GM12878 (cell line): ENCODE results near the gene ERCC1. TPM values are rescaled to one million over a fixed set of nuclear protein-coding genes. Genes with fewer than 3 reads are reported as not detected.

ENCODE experiments used
- ASH2L ChIP-seq: fragments of 300-600, 200-600 bp; sonication (generic); IDR thresholded peaks from 2 replicates; pipeline ENCODE4 v1.6.1; 2017; ENCODE audit warnings: low read depth, mild to moderate bottlenecking, borderline replicate concordance
- CBX3 ChIP-seq: fragments of 200-600 bp; sonication (generic); IDR thresholded peaks from 2 replicates; pipeline ENCODE4 v1.6.1; 2016; ENCODE audit warnings: low read depth, borderline replicate concordance
- CREB1 ChIP-seq: IDR thresholded peaks from 2 replicates; pipeline ENCODE4 v1.6.1; 2012; ENCODE audit warnings: low read depth, mild to moderate bottlenecking, inconsistent platforms
- E2F8 ChIP-seq: fragments of 450-650 bp; IDR thresholded peaks from 2 replicates; pipeline ENCODE4 v1.6.1; 2018; ENCODE audit warnings: mild to moderate bottlenecking, low read depth, moderate library complexity; ENCODE audit not compliant: partially characterized antibody
- ETV6 ChIP-seq, 2 experiments: fragments of 450-650 bp in 1 of 2; IDR thresholded peaks in 1 of 2; conservative IDR thresholded peaks in 1 of 2; 2 replicates each; pipeline ENCODE4 v1.6.1; 2014; ENCODE audit warnings: antibody characterized with exemption in 1 of 2, borderline replicate concordance in 1 of 2, low read depth in 1 of 2, mild to moderate bottlenecking in 1 of 2, moderate library complexity in 1 of 2
- EZH2 ChIP-seq: IDR thresholded peaks from 2 replicates; pipeline ENCODE4 v1.6.1; 2012; ENCODE audit warnings: low read depth, mild to moderate bottlenecking, control low read depth, inconsistent platforms, low read length, borderline replicate concordance; ENCODE audit not compliant: control insufficient read depth
- FOS ChIP-seq: IDR thresholded peaks from 3 replicates; pipeline ENCODE4 v1.6.1; 2011; ENCODE audit warnings: borderline replicate concordance; ENCODE audit not compliant: insufficient read length; ENCODE audit errors: extremely low read depth
- MEF2B ChIP-seq: fragments of 450-650 bp; IDR thresholded peaks from 2 replicates; pipeline ENCODE4 v1.6.1; 2018; ENCODE audit warnings: mild to moderate bottlenecking, moderate library complexity; ENCODE audit not compliant: partially characterized antibody, poor library complexity, severe bottlenecking
- MLLT1 ChIP-seq: fragments of 450-650 bp; IDR thresholded peaks from 2 replicates; pipeline ENCODE4 v1.6.1; 2016; ENCODE audit warnings: mild to moderate bottlenecking
- NFYB ChIP-seq: IDR thresholded peaks from 2 replicates; pipeline ENCODE4 v1.6.1; 2011; ENCODE audit warnings: low read depth, mild to moderate bottlenecking, low read length, improper control_type of control experiment, moderate library complexity; ENCODE audit not compliant: insufficient read depth
- NR2C2 ChIP-seq: IDR thresholded peaks from 2 replicates; pipeline ENCODE4 v1.6.1; 2011; ENCODE audit warnings: borderline replicate concordance, low read depth; ENCODE audit not compliant: control insufficient read depth, insufficient read length
- PML ChIP-seq: IDR thresholded peaks from 2 replicates; pipeline ENCODE4 v1.6.1; 2012; ENCODE audit warnings: low read length, inconsistent platforms
- POLR2AphosphoS5 ChIP-seq: IDR thresholded peaks from 2 replicates; pipeline ENCODE4 v1.6.1; 2011; ENCODE audit warnings: mild to moderate bottlenecking, low read length, inconsistent platforms
- RELA ChIP-seq: fragments of 450-650 bp; IDR thresholded peaks from 2 replicates; pipeline ENCODE4 v1.8.0; 2014; ENCODE audit warnings: borderline replicate concordance; ENCODE audit not compliant: partially characterized antibody
- RUNX3 ChIP-seq: IDR thresholded peaks from 2 replicates; pipeline ENCODE4 v1.6.1; 2012; ENCODE audit warnings: low read length, inconsistent platforms
- SUZ12 ChIP-seq: fragments of 200-600 bp; sonication (generic); IDR thresholded peaks from one replicate; pipeline ENCODE4 v1.6.1; 2018; ENCODE audit warnings: antibody characterized with exemption, mild to moderate bottlenecking; ENCODE audit not compliant: unreplicated experiment
- TCF7 ChIP-seq: IDR thresholded peaks from 2 replicates; pipeline ENCODE4 v1.6.1; 2014; ENCODE audit warnings: antibody characterized with exemption, borderline replicate concordance
- ZBED1 ChIP-seq: IDR thresholded peaks from 2 replicates; pipeline ENCODE4 v1.6.1; 2016; ENCODE audit warnings: borderline replicate concordance
- polyA plus RNA-seq, 11 experiments: library from polyadenylated mRNA; depleted of rRNA in 4 of 11; unstranded in 6 of 11; stranded (reverse) in 5 of 11; fragments of >200 nt; fragmentation: Nextera tagmentation in 4 of 11; fragmentation: Illumina TruSeq in 1 of 11; extraction: Ambion mirVana in 4 of 11; extraction: Trizol in 1 of 11; gene quantifications; 1 replicate in 1 of 11; 2 replicates in 10 of 11; pipeline versions ENCODE4 v1.2.1 to v1.2.3, GENCODE V29; 2011 to 2016; ENCODE audit warnings: inconsistent platforms in 2 of 11, missing spikeins in 2 of 11, low read depth in 1 of 11
- total RNA-seq, 4 experiments: library from RNA; depleted of rRNA in 3 of 4; stranded (reverse); fragments of >200 nt in 3 of 4; fragmentation: Illumina TruSeq in 1 of 4; extraction: Trizol in 1 of 4; gene quantifications; 2 replicates each; pipeline versions ENCODE4 v1.2.1 to v1.2.3, GENCODE V29; 2013 to 2021
- TF ChIP-seq, protein P1 (sequence below): IDR thresholded peaks from 2 replicates; pipeline ENCODE4 v1.6.1; 2011; ENCODE audit warnings: low read depth, mild to moderate bottlenecking, low read length, moderate library complexity, borderline replicate concordance; ENCODE audit errors: extremely low read depth
- TF ChIP-seq, protein P2 (sequence below): IDR thresholded peaks from 2 replicates; pipeline ENCODE4 v1.6.1; 2011; ENCODE audit warnings: low read depth, low read length, improper control_type of control experiment, borderline replicate concordance
- TF ChIP-seq, protein P3 (sequence below): fragments of 450-650 bp; IDR thresholded peaks from 2 replicates; pipeline ENCODE4 v1.6.1; 2017; ENCODE audit warnings: mild to moderate bottlenecking

The ERCC1 gene
- total and polyA plus RNA-seq, 10 of the 15 experiments (the other 5 are each of a cell fraction or from before 2014, with no cell fraction given): 14.7 to 104 (median 61.1) TPM

GRCh38 chr19:45406226-45407090 is 17.3 kb downstream of the ERCC1 start, which contains the start of gene POLR1G (continued):
- TF ChIP-seq FOS (no peak), ZBED1 (no peak), TCF7 (no peak), MEF2B (peak; percentile 52), ETV6 (conservative IDR thresholded peaks at IDR 0.05 in 1 of 2, IDR thresholded peaks at IDR 0.05 in 1 of 2; ENCODE audit: borderline replicate concordance in 1 of 2, low read depth in 1 of 2) (no peak), CBX3 (no peak), RELA (peak; percentile 86), E2F8 (peak; percentile 64), CREB1 (peak; percentile 55), RUNX3 (peak; percentile 64; the same call in 1 of the 2 replicates), NR2C2 (no peak), MLLT1 (peak; percentile 89), SUZ12 (no peak), PML (peak; percentile 69; the same call in 1 of the 2 replicates), ASH2L (no peak), POLR2AphosphoS5 (peak; percentile 66; the same call in 1 of the 2 replicates), NFYB (no peak), EZH2 (no peak)
- TF ChIP-seq, protein P1, sequence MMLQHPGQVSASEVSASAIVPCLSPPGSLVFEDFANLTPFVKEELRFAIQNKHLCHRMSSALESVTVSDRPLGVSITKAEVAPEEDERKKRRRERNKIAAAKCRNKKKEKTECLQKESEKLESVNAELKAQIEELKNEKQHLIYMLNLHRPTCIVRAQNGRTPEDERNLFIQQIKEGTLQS: no peak
- TF ChIP-seq, protein P2, sequence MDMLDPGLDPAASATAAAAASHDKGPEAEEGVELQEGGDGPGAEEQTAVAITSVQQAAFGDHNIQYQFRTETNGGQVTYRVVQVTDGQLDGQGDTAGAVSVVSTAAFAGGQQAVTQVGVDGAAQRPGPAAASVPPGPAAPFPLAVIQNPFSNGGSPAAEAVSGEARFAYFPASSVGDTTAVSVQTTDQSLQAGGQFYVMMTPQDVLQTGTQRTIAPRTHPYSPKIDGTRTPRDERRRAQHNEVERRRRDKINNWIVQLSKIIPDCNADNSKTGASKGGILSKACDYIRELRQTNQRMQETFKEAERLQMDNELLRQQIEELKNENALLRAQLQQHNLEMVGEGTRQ: no peak; the same call in 1 of the 2 replicates
- TF ChIP-seq, protein P3, sequence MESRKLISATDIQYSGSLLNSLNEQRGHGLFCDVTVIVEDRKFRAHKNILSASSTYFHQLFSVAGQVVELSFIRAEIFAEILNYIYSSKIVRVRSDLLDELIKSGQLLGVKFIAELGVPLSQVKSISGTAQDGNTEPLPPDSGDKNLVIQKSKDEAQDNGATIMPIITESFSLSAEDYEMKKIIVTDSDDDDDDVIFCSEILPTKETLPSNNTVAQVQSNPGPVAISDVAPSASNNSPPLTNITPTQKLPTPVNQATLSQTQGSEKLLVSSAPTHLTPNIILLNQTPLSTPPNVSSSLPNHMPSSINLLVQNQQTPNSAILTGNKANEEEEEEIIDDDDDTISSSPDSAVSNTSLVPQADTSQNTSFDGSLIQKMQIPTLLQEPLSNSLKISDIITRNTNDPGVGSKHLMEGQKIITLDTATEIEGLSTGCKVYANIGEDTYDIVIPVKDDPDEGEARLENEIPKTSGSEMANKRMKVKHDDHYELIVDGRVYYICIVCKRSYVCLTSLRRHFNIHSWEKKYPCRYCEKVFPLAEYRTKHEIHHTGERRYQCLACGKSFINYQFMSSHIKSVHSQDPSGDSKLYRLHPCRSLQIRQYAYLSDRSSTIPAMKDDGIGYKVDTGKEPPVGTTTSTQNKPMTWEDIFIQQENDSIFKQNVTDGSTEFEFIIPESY: peak; percentile 76; the same call in 1 of the 2 replicates
